Left ventricle myocardium superior (tissue), 1 donor: Measurements from ENCODE around the gene ADAMTS12. TPM values are rescaled to one million over a fixed set of nuclear protein-coding genes. Genes with fewer than 3 reads are reported as not detected.

Source experiments
- ATAC-seq: fragments of 200-7000 bp; cut with Tn5 transposase; one replicate; pipeline ENCODE4 v1.9.1; 2020; ENCODE audit warnings: mild to moderate bottlenecking, moderate library complexity
- DNase-seq: peaks from one replicate; pipeline ENCODE4 v3.0.0-alpha.2; 2020
- intact Hi-C: fragments of 100-400 bp; cut with micrococcal nuclease; formaldehyde crosslinking; loops from one replicate; pipeline ENCODE4 v1.11.0; 2022
- total RNA-seq: library from RNA; stranded (reverse); fragmentation: NEBNext Ultra II Directional; extraction: Animal tissue kit (Norgen Biotek cat#: 25700); gene quantifications from one replicate; pipeline ENCODE4 v1.2.1, GENCODE V29; 2021
- donor health status: DM: no; HTN: yes; CAD: no; lungs with severe emphysema.

The ADAMTS12 gene
- total RNA-seq, 1 donor from 2014 or later, result 1.4 TPM

GRCh38 chr5:33852837-33853236 lies 39.0 kb downstream of the ADAMTS12 start:
- intact Hi-C loops, result no loop called here
- DNase-seq (no peak), ATAC-seq (no peak)

- intact Hi-C loops, result no loop called here
- DNase-seq (no peak), ATAC-seq (peak; percentile 43)
Measured at GRCh38 chr5:33852319-33852718, 39.5 kb downstream of the ADAMTS12 start.

GRCh38 chr5:33850100-33850594 lies 41.6 kb downstream of the ADAMTS12 start:
- no peak for DNase-seq
- intact Hi-C loops, result no loop called here
- no peak for ATAC-seq

GRCh38 chr5:33848554-33848953 lies 43.2 kb downstream of the ADAMTS12 start:
- DNase-seq, result no peak
- intact Hi-C loops, result no loop called here
- no peak for ATAC-seq

GRCh38 chr5:33846851-33847250 lies 44.9 kb downstream of the ADAMTS12 start:
- DNase-seq (no peak), ATAC-seq (no peak)
- intact Hi-C loops, result no loop called here

DNA sequence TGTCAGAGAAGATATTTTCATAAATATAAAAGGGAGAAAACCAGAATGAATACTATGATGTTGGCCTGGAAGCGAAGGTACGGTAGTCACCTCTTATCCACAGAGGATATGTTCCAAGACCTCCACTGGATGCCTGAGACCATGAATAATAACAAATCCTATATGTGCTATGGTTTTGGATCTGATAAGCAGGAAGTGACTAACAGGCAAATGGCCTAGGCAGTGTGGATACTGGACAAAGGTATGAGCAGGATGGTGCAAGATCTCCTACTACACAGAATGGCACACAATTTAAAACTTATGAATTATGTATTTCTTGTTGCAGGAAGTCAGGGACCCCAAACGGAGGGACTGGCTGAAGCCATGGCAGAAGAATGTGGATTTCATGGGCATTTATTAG lies 48.2 kb downstream of the ADAMTS12 start:
- DNase-seq (no peak), ATAC-seq (no peak)
- intact Hi-C loops, result no loop called here

- intact Hi-C loops, result no loop called here
- ATAC-seq (no peak), DNase-seq (no peak)
Measured at GRCh38 chr5:33842456-33842855, 49.3 kb downstream of the ADAMTS12 start.

- ATAC-seq (no peak), DNase-seq (no peak)
- intact Hi-C loops, result no loop called here
Measured at GRCh38 chr5:33841891-33842290, 49.9 kb downstream of the ADAMTS12 start.

DNA sequence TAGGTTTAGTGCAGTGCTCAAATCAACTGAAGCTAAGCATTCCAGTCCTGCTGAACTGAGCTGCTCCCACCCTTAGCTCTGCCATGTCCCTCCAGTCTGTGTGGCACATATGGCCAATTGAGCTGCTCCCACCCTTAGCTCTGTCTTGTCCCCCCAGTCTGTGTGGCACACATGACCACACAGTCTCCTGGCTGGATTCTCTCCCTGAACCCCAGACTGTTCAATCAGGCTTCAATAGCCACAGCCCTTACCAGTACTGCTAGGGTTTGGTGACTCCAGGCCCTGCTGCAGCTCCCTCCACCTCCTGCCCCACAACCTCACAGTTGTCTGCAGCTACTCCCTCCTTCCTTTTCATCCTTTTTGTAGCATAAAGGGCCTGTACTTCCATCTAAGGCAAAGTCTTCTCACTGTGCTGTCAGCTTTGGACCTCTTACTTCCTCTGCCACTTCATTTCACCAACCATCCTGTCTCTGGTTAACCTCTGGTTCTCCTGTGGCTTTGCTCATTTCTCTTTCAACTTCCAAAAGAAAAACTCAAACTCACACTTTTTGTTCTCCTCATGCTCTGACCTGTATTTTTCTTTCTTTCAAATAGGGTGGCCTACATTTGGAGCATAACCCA lies 50.8 kb downstream of the ADAMTS12 start:
- ATAC-seq, result no peak
- intact Hi-C loops, result no loop called here

DNA sequence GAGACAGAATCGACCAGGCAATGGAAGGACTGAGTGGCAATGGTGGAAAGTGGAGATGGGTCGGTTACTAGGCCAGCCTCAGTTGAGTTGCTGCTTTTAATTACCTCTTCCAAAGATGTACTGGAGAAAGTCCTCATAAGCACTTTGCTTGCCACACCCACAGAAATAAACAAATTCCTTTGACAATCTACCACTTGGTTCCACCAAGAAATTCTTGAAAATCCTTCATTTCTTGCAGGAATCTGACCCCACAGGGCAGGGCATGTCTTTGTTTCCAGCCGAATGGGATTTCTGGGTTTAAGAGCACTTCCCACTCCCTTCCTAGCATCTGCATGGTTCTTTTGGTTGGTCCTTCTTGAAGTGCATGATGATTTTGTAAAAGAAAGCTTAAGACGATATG lies 54.5 kb downstream of the ADAMTS12 start:
- intact Hi-C loops, result no loop called here
- ATAC-seq, result no peak

More for the DNA sequence above, 50.8 kb downstream of the ADAMTS12 start:
- no peak for DNase-seq

DNA sequence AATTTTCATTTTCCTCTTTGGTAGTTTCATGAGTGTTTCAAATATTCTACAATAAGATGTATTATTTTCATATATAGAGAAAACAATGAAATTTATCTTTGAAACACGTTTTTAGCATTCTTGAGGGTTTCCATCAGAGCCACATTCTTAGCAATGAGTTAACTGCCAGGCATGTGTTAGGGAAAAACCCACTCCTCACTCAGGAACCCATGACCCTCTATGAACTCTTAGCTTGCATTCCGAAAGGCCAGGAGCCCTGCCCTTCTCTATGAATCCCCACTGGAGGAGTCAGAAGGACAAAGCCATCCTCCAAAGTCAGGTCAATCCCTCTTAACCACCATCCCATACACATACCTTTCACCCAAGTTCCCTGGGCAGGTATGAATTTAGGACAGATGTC lies 57.5 kb downstream of the ADAMTS12 start:
- intact Hi-C loops, result no loop called here
- ATAC-seq, result no peak
- no peak for DNase-seq

More for the DNA sequence above, 54.5 kb downstream of the ADAMTS12 start:
- DNase-seq, result no peak

DNA sequence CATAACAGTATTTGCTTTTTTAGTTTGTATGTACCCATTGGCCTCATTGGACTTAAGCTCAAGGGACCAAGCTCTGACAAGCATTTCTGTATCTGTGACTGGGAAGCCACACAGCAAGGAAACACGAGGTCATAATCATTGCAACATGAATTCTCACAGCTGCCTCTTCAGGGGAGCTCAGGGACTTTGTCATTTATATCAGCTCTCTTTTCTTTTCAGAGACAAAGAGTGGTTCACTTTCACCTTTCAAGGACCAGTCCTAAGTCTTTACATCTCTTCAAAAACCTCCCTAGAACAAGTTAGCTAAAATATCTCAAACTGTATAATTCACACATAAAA lies 58.6 kb downstream of the ADAMTS12 start:
- DNase-seq (no peak), ATAC-seq (no peak)
- intact Hi-C loops, result no loop called here

GRCh38 chr5:33832404-33833236 lies 59.2 kb downstream of the ADAMTS12 start:
- DNase-seq, result no peak
- intact Hi-C loops, result no loop called here
- ATAC-seq, result no peak

DNA sequence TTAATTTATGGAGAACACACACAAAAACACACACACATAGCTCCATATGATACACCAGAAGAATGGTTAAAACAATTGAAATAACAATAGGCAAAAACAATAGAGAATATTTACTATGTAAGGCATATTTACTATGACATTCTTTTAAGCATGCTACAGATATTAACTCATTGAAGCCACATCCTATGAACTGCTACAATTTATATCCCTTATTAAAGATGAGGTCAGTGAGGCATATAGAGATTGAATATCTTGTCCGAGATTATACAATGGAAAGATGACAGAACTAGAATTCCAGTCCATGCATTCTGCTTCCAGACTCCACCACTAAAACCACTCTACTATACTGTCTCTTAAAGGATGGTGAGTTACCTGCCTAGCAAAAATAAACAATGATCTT lies 60.7 kb downstream of the ADAMTS12 start:
- no peak for DNase-seq
- intact Hi-C loops, result no loop called here
- no peak for ATAC-seq

GRCh38 chr5:33829430-33829829 lies 62.4 kb downstream of the ADAMTS12 start:
- ATAC-seq, result peak; percentile 88

DNA sequence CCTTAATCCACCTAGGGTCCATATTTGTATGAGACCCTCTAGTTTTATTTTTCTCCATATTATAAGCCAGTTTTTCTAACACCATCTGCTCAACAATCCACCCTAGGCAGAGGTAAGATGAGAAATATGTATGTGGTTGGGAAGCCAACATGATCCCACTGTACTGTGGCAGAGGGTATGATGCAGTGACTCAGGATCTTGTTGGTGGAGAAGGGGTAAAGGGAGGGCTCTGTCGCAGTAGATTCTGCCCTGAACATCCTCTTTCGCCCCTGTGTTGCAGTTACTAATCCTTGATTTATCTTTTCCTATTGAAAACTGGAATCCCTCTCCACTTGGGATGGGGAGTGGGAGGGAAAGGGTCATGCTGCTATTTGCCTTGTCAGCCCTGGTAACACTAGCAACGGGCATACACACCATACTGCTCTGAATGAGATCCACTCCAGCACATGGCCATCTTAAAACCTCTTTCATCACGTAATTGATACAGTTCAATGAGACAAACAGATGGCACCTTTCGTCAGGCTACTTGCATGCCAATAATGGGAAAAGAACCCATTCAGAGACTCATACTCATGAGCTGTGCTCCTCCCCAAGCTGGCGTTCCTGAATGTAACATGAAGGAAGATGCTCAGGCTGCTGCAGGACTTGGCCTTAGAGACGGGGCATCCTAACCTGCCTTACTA lies 63.0 kb downstream of the ADAMTS12 start:
- intact Hi-C loops, result no loop called here
- ATAC-seq (no peak), DNase-seq (no peak)

More at GRCh38 chr5:33829430-33829829, 62.4 kb downstream of the ADAMTS12 start:
- DNase-seq, result peak; percentile 32
- intact Hi-C loops, result no loop called here

GRCh38 chr5:33827885-33828284 lies 63.9 kb downstream of the ADAMTS12 start:
- ATAC-seq, result no peak
- DNase-seq, result no peak

DNA sequence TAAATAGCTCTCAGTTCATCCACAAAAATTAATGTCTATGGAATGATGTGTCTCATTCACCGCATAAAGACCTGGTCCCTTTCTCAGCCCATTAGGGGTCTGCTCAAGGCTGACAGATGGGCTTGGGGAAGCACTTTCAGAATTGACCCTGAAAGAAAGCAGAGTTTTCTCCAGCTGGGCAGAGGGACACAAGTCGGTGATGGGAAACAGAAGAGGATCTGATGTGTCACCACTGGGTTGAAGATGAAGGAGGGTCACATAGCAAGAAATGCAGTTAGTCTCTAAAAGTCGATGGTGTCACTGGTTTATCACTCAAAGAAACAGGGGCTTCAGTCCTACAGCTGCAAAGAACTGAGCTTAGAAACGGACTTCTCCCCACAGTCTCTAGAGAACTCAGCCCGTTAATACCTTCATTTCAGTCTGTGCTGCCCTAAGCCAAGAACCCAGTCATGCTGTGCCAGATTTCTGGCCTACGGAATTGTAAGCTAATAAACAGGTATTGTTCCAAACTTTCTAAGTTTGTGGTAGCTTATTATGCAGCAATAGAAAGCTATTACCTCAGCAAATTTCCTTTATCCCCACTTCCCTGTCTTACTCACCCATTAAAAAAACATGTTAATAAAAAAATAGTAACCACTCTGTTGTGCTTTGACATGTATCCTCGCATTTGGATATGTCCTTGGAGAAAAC lies 64.6 kb downstream of the ADAMTS12 start:
- intact Hi-C loops, result no loop called here
- ATAC-seq (no peak), DNase-seq (no peak)

More at GRCh38 chr5:33827885-33828284, 63.9 kb downstream of the ADAMTS12 start:
- intact Hi-C loops, result no loop called here

GRCh38 chr5:33824516-33825195 lies 67.1 kb downstream of the ADAMTS12 start:
- intact Hi-C loops, result no loop called here
- DNase-seq (no peak), ATAC-seq (peak; percentile 27)
